Measurements from ENCODE around the gene NDUFS3.

DNA sequence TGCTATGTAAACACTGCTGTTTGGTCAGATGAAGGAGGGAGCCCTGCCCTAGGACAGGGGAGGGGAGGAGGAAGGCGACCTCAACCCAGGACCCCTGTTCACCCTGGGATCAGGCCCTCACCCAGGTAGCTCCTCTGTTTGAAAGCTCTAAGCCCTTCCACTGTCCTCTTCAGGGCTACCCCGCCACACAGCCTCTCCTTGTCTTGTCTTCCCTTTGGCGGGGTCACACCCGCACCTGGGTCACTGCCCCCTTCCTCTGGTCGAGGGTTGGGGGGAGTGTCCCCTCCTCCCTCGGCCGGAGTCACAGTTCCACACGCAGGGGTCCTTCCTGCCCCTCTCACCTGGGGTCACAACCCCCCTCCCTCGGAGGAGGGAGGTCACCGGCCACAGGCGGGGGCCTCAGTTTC is 13.9 kb upstream of the NDUFS3 start:
- TF ChIP-seq, protein P1, sequence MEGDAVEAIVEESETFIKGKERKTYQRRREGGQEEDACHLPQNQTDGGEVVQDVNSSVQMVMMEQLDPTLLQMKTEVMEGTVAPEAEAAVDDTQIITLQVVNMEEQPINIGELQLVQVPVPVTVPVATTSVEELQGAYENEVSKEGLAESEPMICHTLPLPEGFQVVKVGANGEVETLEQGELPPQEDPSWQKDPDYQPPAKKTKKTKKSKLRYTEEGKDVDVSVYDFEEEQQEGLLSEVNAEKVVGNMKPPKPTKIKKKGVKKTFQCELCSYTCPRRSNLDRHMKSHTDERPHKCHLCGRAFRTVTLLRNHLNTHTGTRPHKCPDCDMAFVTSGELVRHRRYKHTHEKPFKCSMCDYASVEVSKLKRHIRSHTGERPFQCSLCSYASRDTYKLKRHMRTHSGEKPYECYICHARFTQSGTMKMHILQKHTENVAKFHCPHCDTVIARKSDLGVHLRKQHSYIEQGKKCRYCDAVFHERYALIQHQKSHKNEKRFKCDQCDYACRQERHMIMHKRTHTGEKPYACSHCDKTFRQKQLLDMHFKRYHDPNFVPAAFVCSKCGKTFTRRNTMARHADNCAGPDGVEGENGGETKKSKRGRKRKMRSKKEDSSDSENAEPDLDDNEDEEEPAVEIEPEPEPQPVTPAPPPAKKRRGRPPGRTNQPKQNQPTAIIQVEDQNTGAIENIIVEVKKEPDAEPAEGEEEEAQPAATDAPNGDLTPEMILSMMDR (IDR thresholded peaks at IDR 0.05; ENCODE audit: low read depth, low read length): no peak
- TF ChIP-seq, protein P2, sequence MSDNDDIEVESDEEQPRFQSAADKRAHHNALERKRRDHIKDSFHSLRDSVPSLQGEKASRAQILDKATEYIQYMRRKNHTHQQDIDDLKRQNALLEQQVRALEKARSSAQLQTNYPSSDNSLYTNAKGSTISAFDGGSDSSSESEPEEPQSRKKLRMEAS (IDR thresholded peaks at IDR 0.05; ENCODE audit: low read depth, low read length): no peak
